GM13976 (cell line): Measurements from ENCODE around the gene IQCK.

ENCODE experiments used
- DNase-seq: peaks from one replicate; pipeline ENCODE4 v3.0.0; 2012; ENCODE audit warnings: low spot score
- in situ Hi-C: fragments of 300-500 bp; cut with MboI; formaldehyde crosslinking; loops from one replicate; pipeline ENCODE4 v1.12.0; 2022; ENCODE audit warnings: low sequenced_read_pairs, mixed read lengths, inconsistent platforms; ENCODE audit not compliant: unreplicated experiment
- TF ChIP-seq, protein P1 (sequence below): IDR thresholded peaks from 2 replicates; pipeline ENCODE4 v1.5.1; 2012; ENCODE audit warnings: borderline replicate concordance, mild to moderate bottlenecking; ENCODE audit not compliant: insufficient read depth; ENCODE audit errors: extremely low read depth, missing control alignments, control extremely low read depth

Gene IQCK

DNA sequence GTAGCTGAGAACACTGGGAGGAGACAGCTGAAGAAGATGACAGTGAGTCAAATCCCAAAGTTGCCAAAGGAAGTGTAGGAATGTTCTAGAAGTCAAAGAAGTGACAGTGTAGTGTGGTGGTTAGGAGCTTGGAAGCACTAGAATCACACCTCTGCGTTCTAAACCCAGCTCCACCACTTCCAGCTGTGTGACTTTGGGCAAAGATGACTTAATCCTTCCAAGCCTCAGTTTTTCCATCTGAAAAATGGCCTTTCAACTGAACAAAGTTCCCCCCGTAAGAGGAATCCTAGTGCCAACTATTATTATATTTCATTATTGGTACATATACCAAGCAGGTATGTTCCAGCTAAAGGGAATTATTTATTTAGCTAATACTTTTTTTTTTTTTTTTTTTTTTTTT is 56.0 kb downstream of the IQCK start:
- in situ Hi-C loops = no loop called here
- no peak for DNase-seq
- TF ChIP-seq, protein P1, sequence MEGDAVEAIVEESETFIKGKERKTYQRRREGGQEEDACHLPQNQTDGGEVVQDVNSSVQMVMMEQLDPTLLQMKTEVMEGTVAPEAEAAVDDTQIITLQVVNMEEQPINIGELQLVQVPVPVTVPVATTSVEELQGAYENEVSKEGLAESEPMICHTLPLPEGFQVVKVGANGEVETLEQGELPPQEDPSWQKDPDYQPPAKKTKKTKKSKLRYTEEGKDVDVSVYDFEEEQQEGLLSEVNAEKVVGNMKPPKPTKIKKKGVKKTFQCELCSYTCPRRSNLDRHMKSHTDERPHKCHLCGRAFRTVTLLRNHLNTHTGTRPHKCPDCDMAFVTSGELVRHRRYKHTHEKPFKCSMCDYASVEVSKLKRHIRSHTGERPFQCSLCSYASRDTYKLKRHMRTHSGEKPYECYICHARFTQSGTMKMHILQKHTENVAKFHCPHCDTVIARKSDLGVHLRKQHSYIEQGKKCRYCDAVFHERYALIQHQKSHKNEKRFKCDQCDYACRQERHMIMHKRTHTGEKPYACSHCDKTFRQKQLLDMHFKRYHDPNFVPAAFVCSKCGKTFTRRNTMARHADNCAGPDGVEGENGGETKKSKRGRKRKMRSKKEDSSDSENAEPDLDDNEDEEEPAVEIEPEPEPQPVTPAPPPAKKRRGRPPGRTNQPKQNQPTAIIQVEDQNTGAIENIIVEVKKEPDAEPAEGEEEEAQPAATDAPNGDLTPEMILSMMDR = no peak

DNA sequence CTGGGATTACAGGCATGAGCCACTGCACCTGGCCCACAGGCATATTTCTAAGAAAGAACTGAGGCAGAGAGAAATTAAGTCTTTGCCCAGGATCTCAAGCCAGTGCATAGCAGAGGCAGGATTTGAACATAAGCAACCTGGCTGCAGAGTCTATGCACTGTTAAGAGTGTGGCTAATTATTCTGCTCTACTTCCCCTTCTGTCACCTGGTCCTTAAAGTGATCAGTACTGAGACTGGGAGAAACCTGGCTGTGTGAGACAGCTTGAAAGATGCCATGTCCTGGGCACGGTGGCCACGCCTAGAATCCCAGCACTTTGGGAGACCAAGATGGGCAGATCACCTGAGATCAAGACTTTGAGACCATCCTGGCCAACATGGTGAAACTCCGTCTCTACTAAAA is 58.1 kb downstream of the IQCK start:
- no peak for DNase-seq
- in situ Hi-C loops = no loop called here
- TF ChIP-seq, protein P1 = no peak

DNA sequence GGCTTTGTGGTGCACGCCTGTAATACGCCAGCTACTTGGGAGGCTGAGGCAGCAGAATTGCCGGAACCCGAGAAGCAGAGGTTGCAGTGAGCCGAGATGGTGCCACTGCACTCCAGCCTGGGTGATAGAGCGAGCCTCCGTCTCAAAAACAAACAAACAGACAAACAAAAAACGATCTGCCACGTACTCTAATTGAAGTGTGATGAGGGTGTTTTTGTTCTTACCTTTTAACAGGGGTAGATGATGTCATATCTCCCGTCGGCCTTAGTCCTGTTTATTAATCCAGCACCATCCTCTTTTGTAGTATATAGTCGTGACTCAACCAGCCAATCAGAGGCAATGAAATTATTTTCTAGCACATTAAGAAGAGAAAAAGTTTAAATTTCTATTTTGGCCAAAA is 58.5 kb downstream of the IQCK start:
- in situ Hi-C loops = no loop called here
- TF ChIP-seq, protein P1 = no peak
- no peak for DNase-seq

DNA sequence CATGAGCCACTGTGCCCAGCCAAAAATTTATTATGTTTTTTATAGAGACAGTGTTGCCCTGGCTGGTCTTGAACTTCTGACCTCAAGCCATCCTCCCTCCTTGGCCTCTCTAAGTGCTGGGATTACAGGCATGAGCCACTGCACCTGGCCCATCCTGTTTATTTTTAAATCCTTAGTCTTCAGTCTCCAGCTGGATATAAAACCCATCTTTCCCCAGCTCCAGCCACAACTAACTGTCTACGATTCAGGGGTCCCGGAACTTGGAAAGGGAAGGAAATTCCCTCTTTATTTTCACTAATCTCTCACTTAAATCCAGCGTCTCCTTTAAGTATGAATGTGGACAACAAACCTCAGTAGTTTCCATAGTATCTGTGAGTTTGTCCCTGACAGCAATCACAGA is 62.2 kb downstream of the IQCK start:
- no peak for DNase-seq
- in situ Hi-C loops = no loop called here
- TF ChIP-seq, protein P1 = no peak

DNA sequence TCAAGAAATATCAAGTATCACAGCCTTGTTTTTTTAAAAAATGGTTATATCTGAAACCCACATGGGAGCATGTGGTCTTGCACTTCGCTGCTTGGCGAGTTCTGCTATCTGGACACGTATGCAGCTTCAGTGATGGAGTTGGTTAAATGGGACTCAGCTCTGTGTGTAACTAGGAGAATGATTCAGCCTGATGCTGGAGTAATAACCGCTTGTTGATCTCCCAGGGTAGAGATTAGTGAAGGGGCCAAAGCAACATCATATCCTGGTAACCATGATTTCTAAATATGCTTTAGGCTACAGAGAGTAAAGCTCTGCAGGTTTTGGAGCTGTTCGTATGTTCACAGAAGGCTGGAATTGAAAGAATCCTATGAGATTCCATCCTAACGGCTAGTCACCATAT is 63.2 kb downstream of the IQCK start:
- TF ChIP-seq, protein P1 = no peak
- DNase-seq = no peak
- in situ Hi-C loops = no loop called here

DNA sequence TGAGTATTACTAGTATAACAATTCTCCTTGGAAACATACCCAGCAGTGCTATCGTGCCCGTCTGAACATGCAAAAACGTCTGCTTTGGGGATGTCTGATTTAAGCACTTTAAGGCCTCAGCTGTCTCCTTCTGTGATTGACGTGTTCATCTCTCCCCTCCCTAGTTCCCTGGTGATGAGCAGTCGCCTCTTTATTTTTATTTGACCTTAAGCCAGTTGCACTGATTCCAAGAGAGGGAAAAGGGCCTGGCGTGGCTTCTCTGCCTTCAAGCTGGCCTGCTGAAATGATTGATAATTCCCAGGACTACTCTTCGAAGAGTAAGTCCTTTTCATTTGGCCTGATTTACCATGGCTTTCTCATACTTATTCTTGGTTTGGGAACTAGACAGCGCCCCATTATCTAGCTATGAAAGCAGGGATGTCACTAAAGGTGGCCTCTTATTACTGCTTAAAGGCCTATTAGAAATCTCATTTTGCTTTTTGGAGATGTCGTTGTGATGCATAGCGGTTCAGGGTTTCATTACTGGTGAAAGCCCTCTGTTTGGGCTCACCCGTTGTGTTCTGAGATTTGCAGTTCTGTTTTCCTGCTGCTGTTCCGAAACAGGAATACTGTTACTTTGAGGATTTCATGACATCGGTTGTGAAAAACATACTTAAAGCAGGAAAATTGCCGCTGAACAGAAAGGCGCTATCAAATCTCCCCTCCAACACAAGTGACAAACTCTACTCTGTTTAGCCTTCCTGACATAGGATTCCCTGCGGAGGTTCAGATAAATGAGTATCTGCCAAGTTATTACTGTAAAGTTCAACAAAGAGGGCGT is 65.5 kb downstream of the IQCK start:
- in situ Hi-C loops = no loop called here
- TF ChIP-seq, protein P1 = no peak
- DNase-seq = no peak
